LoVo (cell line): Measurements from ENCODE around the gene ATP2B1.

Source experiments
- DNase-seq: peaks from one replicate; pipeline ENCODE4 v3.0.0-alpha.2; 2016; ENCODE audit warnings: low spot score

The ATP2B1 gene

GRCh38 chr12:89692439-89692838 is 16.2 kb downstream of the ATP2B1 start:
- DNase-seq, result no peak

GRCh38 chr12:89691659-89692058 is 17.0 kb downstream of the ATP2B1 start:
- no peak for DNase-seq

GRCh38 chr12:89690925-89691324 is 17.7 kb downstream of the ATP2B1 start:
- DNase-seq, result no peak

GRCh38 chr12:89689306-89689705 is 19.3 kb downstream of the ATP2B1 start:
- DNase-seq, result no peak

GRCh38 chr12:89686311-89686710 is 22.3 kb downstream of the ATP2B1 start:
- DNase-seq, result no peak

GRCh38 chr12:89685363-89685972 is 23.2 kb downstream of the ATP2B1 start:
- no peak for DNase-seq

- DNase-seq, result no peak
Observed at GRCh38 chr12:89684136-89684535, 24.5 kb downstream of the ATP2B1 start.

GRCh38 chr12:89682284-89682683 is 26.4 kb downstream of the ATP2B1 start:
- no peak for DNase-seq

- DNase-seq, result no peak
Observed at GRCh38 chr12:89680409-89680808, 28.2 kb downstream of the ATP2B1 start.

GRCh38 chr12:89679631-89680030 is 29.0 kb downstream of the ATP2B1 start:
- no peak for DNase-seq

- DNase-seq, result no peak
Observed at GRCh38 chr12:89678225-89678624, 30.4 kb downstream of the ATP2B1 start.

GRCh38 chr12:89676930-89677329 is 31.7 kb downstream of the ATP2B1 start:
- DNase-seq, result no peak

GRCh38 chr12:89674326-89674942 is 34.2 kb downstream of the ATP2B1 start:
- no peak for DNase-seq

- no peak for DNase-seq
Observed at GRCh38 chr12:89673603-89674002, 35.0 kb downstream of the ATP2B1 start.

GRCh38 chr12:89672589-89672979 is 36.1 kb downstream of the ATP2B1 start:
- DNase-seq, result no peak

GRCh38 chr12:89671469-89671868 is 37.2 kb downstream of the ATP2B1 start:
- no peak for DNase-seq

GRCh38 chr12:89669197-89669596 is 39.4 kb downstream of the ATP2B1 start:
- DNase-seq, result no peak

- DNase-seq, result no peak
Observed at GRCh38 chr12:89665556-89665955, 43.1 kb downstream of the ATP2B1 start.

- DNase-seq, result no peak
Observed at GRCh38 chr12:89664441-89664840, 44.2 kb downstream of the ATP2B1 start.

GRCh38 chr12:89663577-89664357 is 44.9 kb downstream of the ATP2B1 start:
- peak; percentile 59 for DNase-seq

- DNase-seq, result no peak
Observed at GRCh38 chr12:89662623-89663022, 46.0 kb downstream of the ATP2B1 start.

- DNase-seq, result no peak
Observed at GRCh38 chr12:89661706-89662330, 46.8 kb downstream of the ATP2B1 start.

- no peak for DNase-seq
Observed at GRCh38 chr12:89657739-89658138, 50.9 kb downstream of the ATP2B1 start.
